CD1c-positive myeloid dendritic cell (primary cell): Measurements from ENCODE around the gene MEX3B.
A peak's percentile ranks its signal among the peaks of the same experiment; 100 is the strongest.
"Not testable (repeated sequence)": the region's sequence is repeated elsewhere in the genome, so short reads cannot be mapped to it uniquely, and the experiment has no call there.

Experiments
- DNase-seq: peaks from one replicate; pipeline ENCODE4 v3.0.0-alpha.2; 2016; ENCODE audit errors: extremely low spot score

The MEX3B gene

GRCh38 chr15:82048811-82049210 lies 3.0 kb upstream of the MEX3B start:
- DNase-seq, result no peak

GRCh38 chr15:82047453-82048400 lies 1.9 kb upstream of the MEX3B start:
- no peak for DNase-seq

GRCh38 chr15:82046666-82047452 lies 1.0 kb upstream of the MEX3B start:
- DNase-seq, result peak; percentile 98

DNA sequence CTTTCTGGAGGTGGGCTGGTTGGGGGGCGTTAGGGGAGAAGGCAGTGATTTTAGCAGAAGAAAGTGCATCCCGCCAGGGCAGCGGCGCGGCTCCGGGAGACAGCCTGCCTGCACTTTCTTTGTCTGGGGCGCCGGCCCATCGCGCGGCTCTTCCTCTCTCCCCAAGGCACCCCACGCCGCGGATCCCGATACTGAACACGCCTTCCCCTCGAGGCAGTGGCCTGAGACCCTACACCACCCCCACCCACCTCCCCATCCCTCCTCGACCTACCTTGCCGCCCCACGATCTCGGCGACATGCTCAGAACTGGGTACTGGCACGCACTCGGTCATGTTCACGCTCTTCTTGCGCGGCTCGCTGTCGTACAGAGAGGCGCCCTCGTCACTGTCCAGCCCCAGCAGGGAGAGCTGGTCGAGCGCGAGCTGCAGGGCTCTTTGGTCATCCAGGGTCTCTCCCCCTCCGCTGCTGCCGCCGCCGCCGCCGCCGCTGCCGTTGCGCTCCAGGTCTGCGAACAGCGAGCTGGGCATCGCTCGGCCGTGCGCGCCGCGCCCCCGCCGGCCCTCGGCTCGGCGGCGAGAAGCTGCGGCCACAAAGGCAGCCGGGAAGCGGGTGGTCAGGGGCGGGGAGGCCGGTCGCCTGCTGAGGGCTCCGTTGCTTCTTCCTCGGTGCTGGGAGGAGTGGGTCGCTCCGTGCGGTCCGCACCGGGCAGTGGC lies 483 bp downstream of the MEX3B start:
- DNase-seq, result peak; percentile 52

GRCh38 chr15:82044373-82045178 lies 1.2 kb downstream of the MEX3B start:
- DNase-seq, result peak; percentile 52

GRCh38 chr15:82043796-82044372 lies 1.9 kb downstream of the MEX3B start:
- DNase-seq, result no peak

- no peak for DNase-seq
Observed at GRCh38 chr15:82043130-82043673, 2.6 kb downstream of the MEX3B start.

DNA sequence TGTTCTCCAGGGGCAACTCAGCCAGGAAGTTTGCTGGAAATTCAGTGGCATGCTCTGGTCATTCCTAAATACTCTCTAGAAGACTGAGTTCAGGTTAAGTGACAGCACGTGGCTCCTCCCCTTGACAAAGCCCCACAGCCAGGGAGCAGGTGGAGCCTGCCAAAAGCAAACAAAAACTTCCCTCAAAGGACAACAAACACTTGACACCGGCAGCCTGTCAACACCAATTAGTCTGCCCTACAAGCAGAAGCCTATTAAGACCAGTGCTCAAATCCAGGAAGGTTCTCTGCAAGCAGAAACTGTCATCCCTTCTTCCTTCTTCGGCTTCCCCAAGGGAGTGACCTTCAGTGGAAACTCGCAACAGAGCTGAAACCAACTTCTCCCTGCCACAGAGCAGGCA lies 5.0 kb downstream of the MEX3B start:
- DNase-seq, result no peak

- no peak for DNase-seq
Observed at GRCh38 chr15:82040390-82040789, 5.4 kb downstream of the MEX3B start.

DNA sequence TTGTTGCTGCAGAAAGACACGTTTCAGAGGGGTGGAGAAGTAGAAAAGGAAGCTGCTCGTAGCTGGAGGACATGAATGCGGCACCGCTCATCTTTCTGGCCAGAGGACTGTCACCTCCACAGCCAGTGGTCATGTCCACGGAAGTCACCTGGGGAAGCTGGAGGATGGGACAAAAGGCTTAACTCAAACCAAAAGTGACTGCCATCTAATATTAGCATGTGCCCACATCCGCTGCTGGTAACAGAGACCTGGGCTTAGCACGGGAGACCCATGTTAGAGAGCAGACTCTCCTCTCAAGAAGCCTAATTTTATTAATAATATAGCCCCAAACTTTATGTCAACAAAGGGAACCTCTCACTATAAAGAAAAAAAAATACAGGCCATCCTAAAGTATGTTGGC lies 5.9 kb downstream of the MEX3B start:
- DNase-seq, result no peak

DNA sequence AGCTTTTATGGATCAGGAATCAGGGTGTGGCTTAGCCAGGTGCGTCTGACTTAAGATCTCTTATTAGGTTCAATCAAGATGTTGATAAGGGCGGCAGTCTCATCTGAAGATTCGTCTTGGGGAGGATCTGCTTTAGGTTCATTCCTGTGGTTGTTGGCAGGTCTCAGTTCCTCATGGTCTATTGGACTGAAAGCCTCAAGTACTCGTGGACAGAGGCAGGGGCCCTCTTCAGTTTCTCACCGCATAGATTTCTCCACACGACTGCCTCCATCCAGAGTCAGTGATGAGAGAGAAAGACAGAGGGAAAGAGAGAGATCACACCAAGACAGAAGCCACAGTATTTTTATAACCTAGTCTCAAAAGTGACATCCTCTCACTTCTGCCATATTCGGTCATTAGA lies 9.4 kb downstream of the MEX3B start:
- DNase-seq, result no peak

GRCh38 chr15:82031871-82032270 lies 13.9 kb downstream of the MEX3B start:
- no peak for DNase-seq

DNA sequence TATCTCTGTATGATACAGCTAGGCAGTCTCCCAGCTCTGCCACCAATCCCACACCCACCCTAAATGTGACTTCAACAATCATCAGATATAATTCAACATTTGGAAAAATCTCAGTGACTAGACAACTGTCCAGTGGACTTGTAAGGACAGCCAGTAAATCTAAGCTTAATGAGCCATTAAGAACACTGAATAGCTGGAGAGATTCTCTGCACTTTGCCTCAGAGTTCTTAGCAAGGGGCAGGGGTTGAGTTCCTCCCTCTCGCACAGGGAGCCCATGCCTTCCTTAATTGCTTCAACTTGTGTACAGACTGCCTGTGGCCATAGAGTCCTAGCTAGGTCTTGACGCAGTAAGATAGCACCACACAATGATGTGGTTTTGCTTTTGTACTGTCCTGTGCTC lies 15.6 kb downstream of the MEX3B start:
- DNase-seq, result no peak

- DNase-seq, result not testable (repeated sequence)
Observed at GRCh38 chr15:82028163-82028562, 17.7 kb downstream of the MEX3B start.

DNA sequence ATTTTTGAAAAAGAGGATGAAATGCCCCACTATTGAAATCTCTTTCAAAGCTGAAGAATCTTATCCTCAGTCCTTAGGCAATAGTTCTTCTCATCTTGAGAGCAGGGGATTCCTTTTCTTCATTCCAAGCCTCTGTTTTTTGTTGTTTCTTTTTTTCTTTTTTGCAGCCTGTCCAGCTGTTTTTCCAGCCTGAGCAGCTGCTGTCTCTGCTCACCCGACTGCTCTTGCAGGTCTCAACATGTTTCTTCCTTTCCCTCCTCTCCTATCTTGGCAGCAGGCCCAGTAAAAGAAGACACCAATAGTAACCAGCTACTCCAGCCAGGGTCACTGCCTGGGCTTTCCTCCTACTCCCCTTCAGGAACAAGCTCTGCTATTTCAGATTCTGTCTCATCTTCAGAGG lies 23.8 kb downstream of the MEX3B start:
- no peak for DNase-seq

DNA sequence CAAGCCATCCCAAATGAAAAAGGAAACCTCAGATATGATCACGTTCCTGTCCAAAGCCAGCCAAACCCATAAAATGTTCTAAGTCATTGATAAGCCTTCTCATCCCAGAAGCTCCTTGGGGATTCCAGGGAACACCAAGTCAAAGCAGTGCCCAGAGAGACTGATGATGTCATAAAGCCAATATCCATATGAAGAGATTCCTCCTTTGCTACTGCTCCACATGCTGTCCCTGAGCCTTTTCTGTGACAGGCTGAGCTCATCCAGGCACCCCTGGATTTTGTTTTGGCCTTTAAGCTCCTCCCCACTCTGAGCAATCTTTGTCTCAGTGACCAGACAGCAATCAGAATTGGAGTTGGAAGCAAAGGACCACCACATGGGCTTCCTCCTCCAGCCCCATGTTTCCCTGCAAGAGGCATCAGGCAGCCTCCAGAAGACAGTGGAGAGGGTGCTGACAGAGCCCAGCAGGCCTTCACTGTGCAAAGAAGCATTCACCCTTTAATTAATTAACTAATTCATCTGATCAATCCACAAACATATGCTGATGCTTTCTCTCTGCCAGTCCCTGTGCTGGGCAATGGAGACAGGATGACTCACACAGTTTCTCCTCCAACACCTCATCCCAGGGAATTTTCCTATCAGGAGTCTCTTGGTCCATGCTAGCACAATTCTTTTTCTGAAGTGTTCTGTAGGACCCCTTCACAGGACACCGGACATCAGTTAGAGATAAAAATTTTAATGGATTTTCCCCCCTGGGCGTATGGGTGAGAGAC lies 25.0 kb downstream of the MEX3B start:
- DNase-seq, result no peak

GRCh38 chr15:82018201-82018600 lies 27.6 kb downstream of the MEX3B start:
- DNase-seq, result peak; percentile 3

DNA sequence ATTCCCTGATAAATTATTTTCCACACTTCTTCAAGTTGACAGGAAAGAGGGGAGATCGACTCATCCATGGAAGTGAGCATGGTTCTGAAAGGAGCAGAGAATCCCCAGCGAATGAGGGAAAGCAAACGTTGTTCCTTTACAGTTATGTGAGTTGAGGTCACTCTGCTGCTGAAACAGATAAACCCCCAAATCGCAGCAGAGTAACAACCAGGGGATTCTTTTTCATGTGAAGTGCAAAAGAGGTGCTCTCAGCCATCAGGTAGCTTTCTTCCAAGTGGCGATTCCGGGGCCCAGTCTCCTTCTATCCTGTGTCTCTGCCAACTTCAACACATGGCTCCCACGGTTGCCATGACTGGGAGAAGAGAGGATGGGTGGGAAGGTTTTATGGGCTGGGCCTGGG lies 28.2 kb downstream of the MEX3B start:
- no peak for DNase-seq

GRCh38 chr15:82014989-82015388 lies 30.8 kb downstream of the MEX3B start:
- no peak for DNase-seq

GRCh38 chr15:82012908-82013307 lies 32.9 kb downstream of the MEX3B start:
- DNase-seq, result no peak
